ENCODE measurements around the gene REX1BD. TPM values are rescaled to one million over a fixed set of nuclear protein-coding genes. Genes with fewer than 3 reads are reported as not detected.

Gene REX1BD
- total and polyA plus RNA-seq, 2 of the 13 experiments (the other 11 are each of a cell fraction or from before 2014, with no cell fraction given): 7.5 to 25.4 TPM

GRCh38 chr19:18589380-18590272 lies 1.0 kb downstream of the REX1BD start (continued):
- TF ChIP-seq HNRNPL (IDR thresholded peaks at IDR 0.05; ENCODE audit: low read depth, low read length): no peak
- peak; percentile 57 for TF ChIP-seq ZNF629 (CRISPR knock-in tag; conservative IDR thresholded peaks at IDR 0.05)
- TF ChIP-seq SKI (IDR thresholded peaks at IDR 0.05; ENCODE audit: partially characterized antibody): no peak
- TF ChIP-seq, protein P1, sequence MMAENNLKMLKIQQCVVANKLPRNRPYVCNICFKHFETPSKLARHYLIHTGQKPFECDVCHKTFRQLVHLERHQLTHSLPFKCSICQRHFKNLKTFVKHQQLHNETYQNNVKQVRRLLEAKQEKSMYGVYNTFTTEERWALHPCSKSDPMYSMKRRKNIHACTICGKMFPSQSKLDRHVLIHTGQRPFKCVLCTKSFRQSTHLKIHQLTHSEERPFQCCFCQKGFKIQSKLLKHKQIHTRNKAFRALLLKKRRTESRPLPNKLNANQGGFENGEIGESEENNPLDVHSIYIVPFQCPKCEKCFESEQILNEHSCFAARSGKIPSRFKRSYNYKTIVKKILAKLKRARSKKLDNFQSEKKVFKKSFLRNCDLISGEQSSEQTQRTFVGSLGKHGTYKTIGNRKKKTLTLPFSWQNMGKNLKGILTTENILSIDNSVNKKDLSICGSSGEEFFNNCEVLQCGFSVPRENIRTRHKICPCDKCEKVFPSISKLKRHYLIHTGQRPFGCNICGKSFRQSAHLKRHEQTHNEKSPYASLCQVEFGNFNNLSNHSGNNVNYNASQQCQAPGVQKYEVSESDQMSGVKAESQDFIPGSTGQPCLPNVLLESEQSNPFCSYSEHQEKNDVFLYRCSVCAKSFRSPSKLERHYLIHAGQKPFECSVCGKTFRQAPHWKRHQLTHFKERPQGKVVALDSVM (CRISPR knock-in tag; IDR thresholded peaks at IDR 0.05): peak; percentile 24; the same call in 1 of the 2 replicates
- TF ChIP-seq, protein P2, sequence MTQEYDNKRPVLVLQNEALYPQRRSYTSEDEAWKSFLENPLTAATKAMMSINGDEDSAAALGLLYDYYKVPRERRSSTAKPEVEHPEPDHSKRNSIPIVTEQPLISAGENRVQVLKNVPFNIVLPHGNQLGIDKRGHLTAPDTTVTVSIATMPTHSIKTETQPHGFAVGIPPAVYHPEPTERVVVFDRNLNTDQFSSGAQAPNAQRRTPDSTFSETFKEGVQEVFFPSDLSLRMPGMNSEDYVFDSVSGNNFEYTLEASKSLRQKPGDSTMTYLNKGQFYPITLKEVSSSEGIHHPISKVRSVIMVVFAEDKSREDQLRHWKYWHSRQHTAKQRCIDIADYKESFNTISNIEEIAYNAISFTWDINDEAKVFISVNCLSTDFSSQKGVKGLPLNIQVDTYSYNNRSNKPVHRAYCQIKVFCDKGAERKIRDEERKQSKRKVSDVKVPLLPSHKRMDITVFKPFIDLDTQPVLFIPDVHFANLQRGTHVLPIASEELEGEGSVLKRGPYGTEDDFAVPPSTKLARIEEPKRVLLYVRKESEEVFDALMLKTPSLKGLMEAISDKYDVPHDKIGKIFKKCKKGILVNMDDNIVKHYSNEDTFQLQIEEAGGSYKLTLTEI (CRISPR knock-in tag; conservative IDR thresholded peaks at IDR 0.05): no peak
- TF ChIP-seq KMT2A (CRISPR knock-in tag; IDR thresholded peaks at IDR 0.05): peak; percentile 48; the same call in 1 of the 2 replicates
- TF ChIP-seq ZNF205 (CRISPR knock-in tag; IDR thresholded peaks at IDR 0.05): no peak
- TF ChIP-seq TCF12 (IDR thresholded peaks at IDR 0.05): no peak
- no peak for TF ChIP-seq TCF12 (CRISPR knock-in tag; IDR thresholded peaks at IDR 0.05)
- no peak for TF ChIP-seq ZNF577 (CRISPR knock-in tag; IDR thresholded peaks at IDR 0.05; ENCODE audit: borderline replicate concordance, low read depth)
- TF ChIP-seq ZBTB2 (CRISPR knock-in tag; IDR thresholded peaks at IDR 0.05; ENCODE audit: low read depth): no peak; the same call in 1 of the 2 replicates
- peak; percentile 95 for TF ChIP-seq SMYD3 (CRISPR knock-in tag; IDR thresholded peaks at IDR 0.05)
- no peak for TF ChIP-seq RCOR2 (CRISPR knock-in tag; IDR thresholded peaks at IDR 0.05)
- TF ChIP-seq, protein P3, sequence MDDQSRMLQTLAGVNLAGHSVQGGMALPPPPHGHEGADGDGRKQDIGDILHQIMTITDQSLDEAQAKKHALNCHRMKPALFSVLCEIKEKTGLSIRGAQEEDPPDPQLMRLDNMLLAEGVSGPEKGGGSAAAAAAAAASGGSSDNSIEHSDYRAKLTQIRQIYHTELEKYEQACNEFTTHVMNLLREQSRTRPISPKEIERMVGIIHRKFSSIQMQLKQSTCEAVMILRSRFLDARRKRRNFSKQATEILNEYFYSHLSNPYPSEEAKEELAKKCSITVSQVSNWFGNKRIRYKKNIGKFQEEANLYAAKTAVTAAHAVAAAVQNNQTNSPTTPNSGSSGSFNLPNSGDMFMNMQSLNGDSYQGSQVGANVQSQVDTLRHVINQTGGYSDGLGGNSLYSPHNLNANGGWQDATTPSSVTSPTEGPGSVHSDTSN (CRISPR knock-in tag; IDR thresholded peaks at IDR 0.05; ENCODE audit: borderline replicate concordance): peak; percentile 77; the same call in 1 of the 2 replicates
- TF ChIP-seq CHCHD3 (CRISPR knock-in tag; IDR thresholded peaks at IDR 0.05): peak; percentile 99
- peak; percentile 96 for TF ChIP-seq ZNF251 (CRISPR knock-in tag; IDR thresholded peaks at IDR 0.05)
- peak; percentile 75; the same call in 1 of the 2 replicates for TF ChIP-seq KLF13 (CRISPR knock-in tag; IDR thresholded peaks at IDR 0.05)
- TF ChIP-seq, protein P4, sequence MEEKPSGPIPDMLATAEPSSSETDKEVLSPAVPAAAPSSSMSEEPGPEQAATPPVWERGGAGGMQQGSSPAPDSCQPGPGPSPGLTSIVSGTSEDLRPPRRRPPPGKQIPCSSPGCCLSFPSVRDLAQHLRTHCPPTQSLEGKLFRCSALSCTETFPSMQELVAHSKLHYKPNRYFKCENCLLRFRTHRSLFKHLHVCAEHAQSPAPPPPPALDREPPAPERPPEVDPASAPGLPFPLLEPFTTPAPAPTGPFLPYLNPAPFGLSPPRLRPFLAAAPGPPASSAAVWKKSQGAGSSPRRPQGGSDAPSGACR (CRISPR knock-in tag; IDR thresholded peaks at IDR 0.05): no peak
- TF ChIP-seq, protein P5, sequence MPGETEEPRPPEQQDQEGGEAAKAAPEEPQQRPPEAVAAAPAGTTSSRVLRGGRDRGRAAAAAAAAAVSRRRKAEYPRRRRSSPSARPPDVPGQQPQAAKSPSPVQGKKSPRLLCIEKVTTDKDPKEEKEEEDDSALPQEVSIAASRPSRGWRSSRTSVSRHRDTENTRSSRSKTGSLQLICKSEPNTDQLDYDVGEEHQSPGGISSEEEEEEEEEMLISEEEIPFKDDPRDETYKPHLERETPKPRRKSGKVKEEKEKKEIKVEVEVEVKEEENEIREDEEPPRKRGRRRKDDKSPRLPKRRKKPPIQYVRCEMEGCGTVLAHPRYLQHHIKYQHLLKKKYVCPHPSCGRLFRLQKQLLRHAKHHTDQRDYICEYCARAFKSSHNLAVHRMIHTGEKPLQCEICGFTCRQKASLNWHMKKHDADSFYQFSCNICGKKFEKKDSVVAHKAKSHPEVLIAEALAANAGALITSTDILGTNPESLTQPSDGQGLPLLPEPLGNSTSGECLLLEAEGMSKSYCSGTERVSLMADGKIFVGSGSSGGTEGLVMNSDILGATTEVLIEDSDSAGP (CRISPR knock-in tag; IDR thresholded peaks at IDR 0.05; ENCODE audit: borderline replicate concordance): peak; percentile 48; the same call in 1 of the 2 replicates
- TF ChIP-seq MXD4 (CRISPR knock-in tag; IDR thresholded peaks at IDR 0.05): peak; percentile 94
